ENCODE data around the gene MAGEA9B.
"Not testable (repeated sequence)": the region's sequence is repeated elsewhere in the genome, so short reads cannot be mapped to it uniquely, and the experiment has no call there.

The MAGEA9B gene, protein sequence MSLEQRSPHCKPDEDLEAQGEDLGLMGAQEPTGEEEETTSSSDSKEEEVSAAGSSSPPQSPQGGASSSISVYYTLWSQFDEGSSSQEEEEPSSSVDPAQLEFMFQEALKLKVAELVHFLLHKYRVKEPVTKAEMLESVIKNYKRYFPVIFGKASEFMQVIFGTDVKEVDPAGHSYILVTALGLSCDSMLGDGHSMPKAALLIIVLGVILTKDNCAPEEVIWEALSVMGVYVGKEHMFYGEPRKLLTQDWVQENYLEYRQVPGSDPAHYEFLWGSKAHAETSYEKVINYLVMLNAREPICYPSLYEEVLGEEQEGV

DNA sequence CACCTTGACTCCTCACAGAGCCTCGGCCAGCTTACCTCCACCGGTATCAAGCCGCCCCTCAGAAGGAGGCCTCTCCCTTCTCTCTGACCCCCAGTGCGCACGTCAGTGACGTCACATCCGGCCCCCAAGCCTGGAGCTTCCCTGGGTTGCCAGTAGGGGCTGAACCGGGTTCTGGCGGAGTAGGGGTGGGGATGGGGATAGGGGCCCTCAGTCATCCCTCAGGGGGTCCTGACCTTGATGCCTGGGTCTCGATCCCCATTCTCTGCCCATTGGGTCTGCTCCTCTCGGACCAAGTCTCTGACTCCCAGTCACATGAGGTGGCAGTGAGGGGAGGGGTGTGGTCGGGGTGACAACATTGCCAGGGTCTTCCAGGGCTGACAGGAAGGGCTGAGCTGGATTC, at the start of gene MAGEA9B:
Gene MAGEA9B, minus strand, starts transcription at position 101 of the 400 bp plus-strand sequence. CDS start 4,280 bp downstream, outside the sequence.
- not testable (repeated sequence) for H3K4me1 Mint-ChIP-seq; H3K36me3 Mint-ChIP-seq; H3K4me3 Mint-ChIP-seq; ATAC-seq (ENCODE audit: low read depth); DNase-seq (ENCODE audit: low spot score in 2 of 2); H3K27me3 Mint-ChIP-seq; H3K27ac Mint-ChIP-seq; H3K9me3 Mint-ChIP-seq

DNA sequence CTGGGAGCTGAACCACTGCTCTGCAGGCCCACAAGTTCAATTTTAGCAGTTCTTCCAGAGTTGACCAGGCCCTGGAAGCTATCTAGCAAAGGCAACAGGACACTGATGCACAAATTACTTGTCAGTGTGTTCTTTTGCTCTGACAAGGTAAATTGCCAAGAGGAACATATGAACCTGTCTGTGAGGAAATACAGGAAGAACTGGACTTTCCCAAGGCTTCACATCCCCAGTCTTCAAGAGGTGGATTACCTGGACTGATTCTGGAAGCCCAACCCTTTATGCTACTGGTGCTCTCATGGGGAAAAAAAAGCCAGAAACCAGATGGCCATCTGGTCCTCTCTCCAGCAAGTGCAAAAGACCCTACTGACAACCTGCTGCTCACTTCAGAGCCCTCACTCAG, 46.3 kb upstream of the MAGEA9B start:
- Mint-ChIP-seq H3K27me3 (peaks cover 4% of the 10 kb centered on the region), H3K36me3 (no peaks in the 10 kb centered on the region), H3K27ac (no peak overlapping the region), H3K4me1 (peaks cover 17% of the 10 kb centered on the region), H3K9me3 (no peaks in the 10 kb centered on the region), H3K4me3 (no peak overlapping the region)
- ATAC-seq (ENCODE audit: low read depth) (no peak), DNase-seq (ENCODE audit: low spot score in 2 of 2) (no peak)

DNA sequence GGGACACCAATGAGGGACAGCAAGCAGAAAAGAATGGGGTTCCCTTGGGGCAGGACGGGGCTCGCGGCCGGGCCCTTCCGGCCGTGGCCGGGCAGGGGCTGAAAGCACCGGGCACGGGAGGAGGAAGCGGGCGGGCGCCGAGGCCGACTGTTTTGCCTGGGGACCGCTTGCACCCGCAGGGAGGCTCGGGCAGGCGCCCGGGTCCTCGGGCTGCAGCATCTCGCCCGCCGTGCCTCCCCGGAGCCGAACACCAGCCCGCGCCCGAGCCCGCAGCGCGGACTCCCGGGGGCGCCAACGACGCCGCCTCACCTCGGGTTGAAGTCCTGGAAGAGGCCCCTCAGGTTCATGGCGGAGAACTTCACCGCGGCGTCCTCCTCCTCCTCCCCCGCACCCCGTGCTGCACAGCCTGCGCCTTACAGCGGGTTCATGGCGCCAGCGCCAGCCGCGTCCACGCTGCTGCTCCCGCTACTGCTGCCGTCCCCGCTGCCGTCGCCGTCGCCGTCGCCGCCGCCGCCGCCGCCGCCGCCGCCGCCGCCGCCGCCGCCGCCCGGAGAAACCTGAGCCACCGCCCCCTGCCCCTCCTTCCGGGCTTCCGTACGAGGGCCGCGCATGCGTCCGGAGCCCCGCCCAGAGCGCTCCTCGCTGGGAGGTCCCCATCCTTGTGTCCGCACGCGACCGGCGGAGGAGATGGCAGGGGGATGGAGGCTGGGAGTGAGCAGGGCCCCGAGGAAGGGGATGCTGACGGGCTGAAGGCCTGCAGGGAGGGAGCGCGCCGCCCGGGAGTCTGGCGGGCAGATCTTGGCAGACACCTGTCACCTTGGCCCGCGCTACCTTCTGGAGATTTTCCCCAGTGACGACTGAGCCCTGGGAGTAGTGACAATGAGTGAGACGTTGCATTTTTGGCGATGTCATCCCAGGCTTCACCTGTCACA, 44.2 kb upstream of the MAGEA9B start, which contains the start of gene TMEM185A:
Gene TMEM185A, minus strand, starts transcription at position 559 of the 932 bp plus-strand sequence. Its CDS starts 212 bp downstream, at position 347.
- Mint-ChIP-seq H3K27ac (peak within 1 kb of the TSS; percentile 69), H3K4me1 (peaks cover 30% of the 10 kb centered on the region), H3K36me3 (no peaks in the 10 kb centered on the region), H3K9me3 (no peaks in the 10 kb centered on the region), H3K27me3 (peaks cover 4% of the 10 kb centered on the region), H3K4me3 (peak within 1 kb of the TSS; percentile 95)
- peak; percentile 52 to 54 for DNase-seq (ENCODE audit: low spot score in 2 of 2)
- peak; percentile 85 for ATAC-seq (ENCODE audit: low read depth)

- DNase-seq (ENCODE audit: low spot score in 2 of 2) (no peak), ATAC-seq (ENCODE audit: low read depth) (peak; percentile 12)
- Mint-ChIP-seq H3K27me3 (peaks cover 4% of the 10 kb centered on the region), H3K27ac (peak overlapping the region; percentile 69), H3K4me1 (peaks cover 34% of the 10 kb centered on the region), H3K36me3 (no peaks in the 10 kb centered on the region), H3K9me3 (no peaks in the 10 kb centered on the region), H3K4me3 (peak overlapping the region; percentile 95)
Measured at GRCh38 chrX:149630681-149631233, 43.5 kb upstream of the MAGEA9B start.

- Mint-ChIP-seq H3K4me1 (peaks cover 36% of the 10 kb centered on the region), H3K36me3 (no peaks in the 10 kb centered on the region), H3K9me3 (no peaks in the 10 kb centered on the region), H3K4me3 (peak overlapping the region; percentile 95), H3K27me3 (no peaks in the 10 kb centered on the region), H3K27ac (no peak overlapping the region)
- ATAC-seq (ENCODE audit: low read depth) (no peak), DNase-seq (ENCODE audit: low spot score in 2 of 2) (no peak)
Measured at GRCh38 chrX:149629730-149630387, 42.6 kb upstream of the MAGEA9B start.

- ATAC-seq (ENCODE audit: low read depth): no peak
- Mint-ChIP-seq H3K27ac (no peak overlapping the region), H3K36me3 (no peaks in the 10 kb centered on the region), H3K9me3 (no peaks in the 10 kb centered on the region), H3K27me3 (no peaks in the 10 kb centered on the region), H3K4me1 (peaks cover 41% of the 10 kb centered on the region), H3K4me3 (no peak overlapping the region)
- no peak for DNase-seq (ENCODE audit: low spot score in 2 of 2)
Measured at GRCh38 chrX:149628768-149629167, 41.5 kb upstream of the MAGEA9B start.

GRCh38 chrX:149628280-149628679, 41.0 kb upstream of the MAGEA9B start:
- ATAC-seq (ENCODE audit: low read depth): no peak
- Mint-ChIP-seq H3K4me3 (no peak overlapping the region), H3K4me1 (peaks cover 41% of the 10 kb centered on the region)

GRCh38 chrX:149626829-149627228, 39.6 kb upstream of the MAGEA9B start:
- ATAC-seq (ENCODE audit: low read depth); H3K4me3 Mint-ChIP-seq; H3K27me3 Mint-ChIP-seq; H3K9me3 Mint-ChIP-seq; DNase-seq (ENCODE audit: low spot score in 2 of 2); H3K36me3 Mint-ChIP-seq; H3K27ac Mint-ChIP-seq: not testable (repeated sequence)
- H3K4me1 Mint-ChIP-seq: peaks cover 36% of the 10 kb centered on the region

More at GRCh38 chrX:149628280-149628679, 41.0 kb upstream of the MAGEA9B start:
- Mint-ChIP-seq H3K9me3 (no peaks in the 10 kb centered on the region), H3K27me3 (no peaks in the 10 kb centered on the region), H3K27ac (no peak overlapping the region), H3K36me3 (no peaks in the 10 kb centered on the region)
- DNase-seq (ENCODE audit: low spot score in 2 of 2): no peak

DNA sequence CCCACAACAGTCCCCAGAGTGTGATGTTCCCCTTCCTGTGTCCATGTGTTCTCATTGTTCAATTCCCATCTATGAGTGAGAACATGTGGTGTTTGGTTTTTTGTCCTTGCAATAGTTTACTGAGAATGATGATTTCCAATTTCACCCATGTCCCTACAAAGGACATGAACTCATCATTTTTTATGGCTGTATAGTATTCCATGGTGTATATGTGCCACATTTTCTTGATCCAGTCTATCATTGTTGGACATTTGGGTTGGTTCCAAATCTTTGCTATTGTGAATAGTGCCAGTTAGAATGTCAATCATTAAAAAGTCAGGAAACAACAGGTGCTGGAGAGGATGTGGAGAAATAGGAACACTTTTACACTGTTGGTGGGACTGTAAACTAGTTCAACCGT, 32.4 kb upstream of the MAGEA9B start:
- not testable (repeated sequence) for H3K27me3 Mint-ChIP-seq; H3K4me3 Mint-ChIP-seq; DNase-seq (ENCODE audit: low spot score in 2 of 2); H3K36me3 Mint-ChIP-seq; H3K9me3 Mint-ChIP-seq; H3K4me1 Mint-ChIP-seq; H3K27ac Mint-ChIP-seq; ATAC-seq (ENCODE audit: low read depth)

DNA sequence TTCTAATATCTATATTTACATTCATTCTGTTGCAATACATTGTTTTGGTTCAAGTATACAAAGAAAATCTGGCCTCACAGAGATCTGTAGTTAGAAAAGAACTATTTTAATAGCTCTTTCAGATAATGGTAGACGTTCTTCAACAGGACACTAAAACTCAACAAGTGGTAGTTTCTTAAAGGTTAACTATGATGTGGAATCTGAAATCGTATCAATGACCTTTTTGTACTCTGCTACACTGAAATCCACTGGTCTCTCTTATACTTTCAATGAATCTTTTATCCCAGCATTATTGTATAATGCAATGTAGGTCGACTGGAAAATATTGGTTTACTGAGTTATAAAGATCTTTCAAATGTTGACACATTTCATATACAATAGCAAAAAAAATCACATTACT, 31.6 kb upstream of the MAGEA9B start:
- ATAC-seq (ENCODE audit: low read depth) (no peak), DNase-seq (ENCODE audit: low spot score in 2 of 2) (no peak)
- Mint-ChIP-seq H3K27ac (no peak overlapping the region), H3K27me3 (no peaks in the 10 kb centered on the region), H3K4me3 (no peak overlapping the region), H3K36me3 (no peaks in the 10 kb centered on the region), H3K9me3 (no peaks in the 10 kb centered on the region), H3K4me1 (no peaks in the 10 kb centered on the region)

DNA sequence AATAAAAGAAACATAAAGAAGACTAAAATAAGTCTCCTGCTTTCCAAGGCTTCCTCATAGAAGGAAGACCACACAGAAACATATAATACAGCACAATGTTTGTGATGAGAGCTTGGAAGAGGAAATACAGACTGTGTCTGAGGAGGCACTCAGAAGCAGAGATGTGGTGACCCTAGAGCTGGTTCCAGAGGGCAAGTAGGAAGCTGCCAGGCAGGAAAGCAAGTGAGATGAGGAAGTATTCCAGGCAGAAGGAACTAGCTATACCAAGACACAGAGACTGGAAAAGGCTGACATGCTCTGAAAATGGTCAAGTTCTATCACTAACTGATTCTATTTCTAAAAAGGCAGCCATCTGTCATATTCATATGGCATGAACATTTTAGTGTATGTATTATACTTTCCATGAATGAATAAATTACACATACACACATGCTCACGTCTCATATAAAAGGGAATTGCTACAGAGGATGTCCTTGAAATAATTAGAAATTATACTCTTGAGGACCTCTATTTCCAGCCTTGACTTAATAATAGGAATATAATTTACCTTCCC, 24.4 kb upstream of the MAGEA9B start:
- DNase-seq (ENCODE audit: low spot score in 2 of 2) (no peak), ATAC-seq (ENCODE audit: low read depth) (no peak)
- Mint-ChIP-seq H3K4me3 (no peak overlapping the region), H3K4me1 (peaks cover 6% of the 10 kb centered on the region), H3K27ac (peak overlapping the region; percentile 62), H3K9me3 (no peaks in the 10 kb centered on the region), H3K27me3 (no peaks in the 10 kb centered on the region), H3K36me3 (peaks cover 4% of the 10 kb centered on the region)

- no peaks in the 10 kb centered on the region for H3K27me3 Mint-ChIP-seq
- ATAC-seq (ENCODE audit: low read depth): no peak
Measured at GRCh38 chrX:149610511-149610910, 23.3 kb upstream of the MAGEA9B start.

DNA sequence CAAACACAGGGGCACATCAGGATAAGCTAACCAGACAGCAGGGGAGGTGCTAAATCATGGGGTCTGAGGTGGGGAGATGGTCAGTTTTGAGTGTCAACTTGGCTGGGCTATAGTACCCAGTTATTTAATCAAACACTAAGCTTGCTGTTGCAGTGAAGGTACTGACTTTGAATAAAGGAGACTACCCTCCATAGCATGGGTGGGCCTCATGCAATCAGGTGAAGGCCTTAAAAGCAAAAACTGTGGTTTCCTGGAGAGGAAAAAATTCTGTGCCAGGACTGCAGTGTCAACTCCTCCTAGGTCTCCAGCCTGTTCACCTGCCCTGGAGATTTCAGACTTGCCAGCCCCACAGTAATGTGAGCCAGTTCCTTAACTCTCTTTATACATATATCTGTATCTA, 20.4 kb upstream of the MAGEA9B start:
- Mint-ChIP-seq H3K27ac (no peak overlapping the region), H3K4me3 (no peak overlapping the region), H3K9me3 (no peaks in the 10 kb centered on the region), H3K4me1 (peaks cover 2% of the 10 kb centered on the region), H3K27me3 (no peaks in the 10 kb centered on the region), H3K36me3 (peaks cover 22% of the 10 kb centered on the region)
- DNase-seq (ENCODE audit: low spot score in 2 of 2) (no peak), ATAC-seq (ENCODE audit: low read depth) (no peak)

More at GRCh38 chrX:149610511-149610910, 23.3 kb upstream of the MAGEA9B start:
- Mint-ChIP-seq H3K4me1 (peaks cover 6% of the 10 kb centered on the region), H3K36me3 (peaks cover 9% of the 10 kb centered on the region), H3K4me3 (no peak overlapping the region), H3K9me3 (no peaks in the 10 kb centered on the region), H3K27ac (no peak overlapping the region)
- no peak for DNase-seq (ENCODE audit: low spot score in 2 of 2)

Measured in memory B cell (primary cell).